ENCODE data around the gene GALNT11.

DNA sequence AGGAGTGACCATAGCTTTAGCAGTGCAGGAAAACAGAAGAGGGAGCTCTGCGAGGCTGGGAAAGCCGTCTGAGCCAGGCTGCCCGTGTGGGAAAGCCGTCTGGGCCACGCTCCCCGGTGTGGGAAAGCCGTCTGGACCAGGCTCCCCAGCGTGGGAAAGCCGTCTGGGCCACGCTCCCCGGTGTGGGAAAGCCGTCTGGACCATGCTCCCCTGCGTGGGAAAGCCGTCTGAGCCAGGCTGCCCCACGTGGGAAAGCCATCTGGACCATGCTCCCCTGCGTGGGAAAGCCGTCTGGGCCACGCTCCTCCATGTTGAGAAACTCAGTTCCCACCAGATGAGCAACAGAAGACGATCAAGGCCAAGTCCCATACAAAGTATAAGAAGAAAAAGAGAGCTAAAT, 101.8 kb downstream of the GALNT11 start:
- TF ChIP-seq EP300 (IDR thresholded peaks at IDR 0.05), result no peak
- TF ChIP-seq, protein P1, sequence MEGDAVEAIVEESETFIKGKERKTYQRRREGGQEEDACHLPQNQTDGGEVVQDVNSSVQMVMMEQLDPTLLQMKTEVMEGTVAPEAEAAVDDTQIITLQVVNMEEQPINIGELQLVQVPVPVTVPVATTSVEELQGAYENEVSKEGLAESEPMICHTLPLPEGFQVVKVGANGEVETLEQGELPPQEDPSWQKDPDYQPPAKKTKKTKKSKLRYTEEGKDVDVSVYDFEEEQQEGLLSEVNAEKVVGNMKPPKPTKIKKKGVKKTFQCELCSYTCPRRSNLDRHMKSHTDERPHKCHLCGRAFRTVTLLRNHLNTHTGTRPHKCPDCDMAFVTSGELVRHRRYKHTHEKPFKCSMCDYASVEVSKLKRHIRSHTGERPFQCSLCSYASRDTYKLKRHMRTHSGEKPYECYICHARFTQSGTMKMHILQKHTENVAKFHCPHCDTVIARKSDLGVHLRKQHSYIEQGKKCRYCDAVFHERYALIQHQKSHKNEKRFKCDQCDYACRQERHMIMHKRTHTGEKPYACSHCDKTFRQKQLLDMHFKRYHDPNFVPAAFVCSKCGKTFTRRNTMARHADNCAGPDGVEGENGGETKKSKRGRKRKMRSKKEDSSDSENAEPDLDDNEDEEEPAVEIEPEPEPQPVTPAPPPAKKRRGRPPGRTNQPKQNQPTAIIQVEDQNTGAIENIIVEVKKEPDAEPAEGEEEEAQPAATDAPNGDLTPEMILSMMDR (IDR thresholded peaks at IDR 0.05), result no peak

Data from sigmoid colon (tissue), 4 donors.